Coronary artery (tissue), 2 donors: ENCODE measurements around the gene RFX4.

ENCODE experiments used
- DNase-seq: peaks from one replicate; pipeline ENCODE4 v3.0.0-alpha.2; 2017; ENCODE audit warnings: low spot score
- H3K27ac ChIP-seq, 2 donors: fragments of 200-600 bp; sonication (generic); one replicate each; pipeline ENCODE4 v1.5.1; 2016 to 2019
- H3K4me3 ChIP-seq: fragments of 200-600 bp; sonication (generic); 2 replicates; pipeline ENCODE4 v1.5.1; 2016; ENCODE audit warnings: mild to moderate bottlenecking, moderate library complexity
- CTCF ChIP-seq: fragments of 200-600 bp; sonication (generic); IDR thresholded peaks from one replicate; pipeline ENCODE4 v1.5.1; 2019; ENCODE audit warnings: antibody characterized with exemption

Gene RFX4

GRCh38 chr12:106645465-106646330 lies 62.9 kb downstream of the RFX4 start:
- no peak for DNase-seq
- H3K4me3 ChIP-seq: no peak overlapping the region
- TF ChIP-seq CTCF: no peak
- H3K27ac ChIP-seq: no peak overlapping the region

- no peak for TF ChIP-seq CTCF
- no peak for DNase-seq
- no peak overlapping the region for H3K27ac ChIP-seq
- no peak overlapping the region for H3K4me3 ChIP-seq
These were observed 63.7 kb downstream of the RFX4 start for GRCh38 chr12:106646472-106646871.

- Histone ChIP-seq H3K4me3 (no peak overlapping the region), H3K27ac (no peak overlapping the region)
- TF ChIP-seq CTCF: no peak
- no peak for DNase-seq
These were observed 65.2 kb downstream of the RFX4 start for GRCh38 chr12:106647793-106648514.

GRCh38 chr12:106648736-106649135 lies 65.9 kb downstream of the RFX4 start:
- TF ChIP-seq CTCF: no peak
- Histone ChIP-seq H3K27ac (no peak overlapping the region), H3K4me3 (no peak overlapping the region)
- DNase-seq: no peak

GRCh38 chr12:106651552-106651951 lies 68.7 kb downstream of the RFX4 start:
- no peak for DNase-seq
- TF ChIP-seq CTCF: no peak
- Histone ChIP-seq H3K4me3 (no peak overlapping the region), H3K27ac (no peak overlapping the region)

GRCh38 chr12:106652510-106653015 lies 69.8 kb downstream of the RFX4 start:
- no peak overlapping the region for H3K4me3 ChIP-seq
- no peak for TF ChIP-seq CTCF
- DNase-seq: no peak
- H3K27ac ChIP-seq: no peak overlapping the region
